Progenitor cell of endocrine pancreas (in vitro differentiated cells): Measurements from ENCODE around the gene CLEC20A. TPM values are rescaled to one million over a fixed set of nuclear protein-coding genes. Genes with fewer than 3 reads are reported as not detected.

Source experiments
- DNase-seq: peaks from one replicate; pipeline ENCODE4 v3.0.0; 2021; ENCODE audit warnings: low spot score; ENCODE audit not compliant: unreplicated experiment
- H3K27ac Mint-ChIP-seq: 2 replicates; pipeline ENCODE4 v1.8.0; 2021; ENCODE audit warnings: mild to moderate bottlenecking, moderate library complexity, mixed read lengths
- H3K27me3 Mint-ChIP-seq: 2 replicates; pipeline ENCODE4 v1.8.0; 2021; ENCODE audit warnings: mixed read lengths
- H3K36me3 Mint-ChIP-seq: 2 replicates; pipeline ENCODE4 v1.8.0; 2022; ENCODE audit warnings: mixed read lengths; ENCODE audit not compliant: insufficient read depth
- H3K4me1 Mint-ChIP-seq: 2 replicates; pipeline ENCODE4 v1.8.0; 2021; ENCODE audit warnings: low read depth, mixed read lengths
- H3K4me3 Mint-ChIP-seq: 2 replicates; pipeline ENCODE4 v1.8.0; 2021; ENCODE audit warnings: low read depth, mild to moderate bottlenecking, moderate library complexity, mixed read lengths
- H3K9me3 Mint-ChIP-seq: 2 replicates; pipeline ENCODE4 v1.8.0; 2021; ENCODE audit warnings: low read depth, mixed read lengths
- CTCF ChIP-seq: fragments of 200-600 bp; sonication (generic); IDR thresholded peaks from one replicate; pipeline ENCODE4 v1.5.0; 2021; ENCODE audit warnings: antibody characterized with exemption, mild to moderate bottlenecking; ENCODE audit not compliant: unreplicated experiment
- total RNA-seq: library from RNA; stranded (reverse); gene quantifications from 2 replicates; pipeline ENCODE4 v1.2.1, GENCODE V29; 2021

Gene CLEC20A
- total RNA-seq, 1 donor from 2014 or later: not detected

- peaks cover 12% of the 10 kb centered on the region for H3K4me1 Mint-ChIP-seq
- no peaks in the 10 kb centered on the region for H3K9me3 Mint-ChIP-seq
- H3K27ac Mint-ChIP-seq: no peak overlapping the region
- no peak for TF ChIP-seq CTCF
- H3K27me3 Mint-ChIP-seq: no peaks in the 10 kb centered on the region
- H3K4me3 Mint-ChIP-seq: no peak overlapping the region
- no peak for DNase-seq
- H3K36me3 Mint-ChIP-seq: peaks cover 23% of the 10 kb centered on the region
Measured at GRCh38 chr1:178472531-178472930, 24.2 kb downstream of the CLEC20A start.

GRCh38 chr1:178470411-178470960 is 26.3 kb downstream of the CLEC20A start:
- peak overlapping the region; percentile 63 for H3K27ac Mint-ChIP-seq
- H3K4me1 Mint-ChIP-seq: peaks cover 6% of the 10 kb centered on the region

GRCh38 chr1:178467837-178468236 is 28.9 kb downstream of the CLEC20A start:
- Mint-ChIP-seq H3K27me3 (no peaks in the 10 kb centered on the region), H3K36me3 (peaks cover 22% of the 10 kb centered on the region), H3K9me3 (no peaks in the 10 kb centered on the region), H3K4me3 (no peak overlapping the region), H3K4me1 (peaks cover 6% of the 10 kb centered on the region), H3K27ac (no peak overlapping the region)
- no peak for DNase-seq
- TF ChIP-seq CTCF: no peak

More at GRCh38 chr1:178470411-178470960, 26.3 kb downstream of the CLEC20A start:
- no peak overlapping the region for H3K4me3 Mint-ChIP-seq
- peaks cover 27% of the 10 kb centered on the region for H3K36me3 Mint-ChIP-seq
- H3K9me3 Mint-ChIP-seq: no peaks in the 10 kb centered on the region
- no peak for DNase-seq
- no peak for TF ChIP-seq CTCF
- no peaks in the 10 kb centered on the region for H3K27me3 Mint-ChIP-seq

- Mint-ChIP-seq H3K27me3 (no peaks in the 10 kb centered on the region), H3K36me3 (peaks cover 22% of the 10 kb centered on the region), H3K4me3 (no peak overlapping the region), H3K9me3 (no peaks in the 10 kb centered on the region), H3K4me1 (no peaks in the 10 kb centered on the region), H3K27ac (no peak overlapping the region)
- TF ChIP-seq CTCF: no peak
- no peak for DNase-seq
Measured at GRCh38 chr1:178465011-178465410, 31.8 kb downstream of the CLEC20A start.

- no peaks in the 10 kb centered on the region for H3K4me1 Mint-ChIP-seq
- H3K27me3 Mint-ChIP-seq: no peaks in the 10 kb centered on the region
- no peak overlapping the region for H3K4me3 Mint-ChIP-seq
- no peak for TF ChIP-seq CTCF
- no peak for DNase-seq
- no peak overlapping the region for H3K27ac Mint-ChIP-seq
- no peaks in the 10 kb centered on the region for H3K9me3 Mint-ChIP-seq
- peaks cover 22% of the 10 kb centered on the region for H3K36me3 Mint-ChIP-seq
Measured at GRCh38 chr1:178464566-178464965, 32.2 kb downstream of the CLEC20A start.
